WTC11 (cell line): Measurements from ENCODE around the gene SLC38A10. TPM values are rescaled to one million over a fixed set of nuclear protein-coding genes. Genes with fewer than 3 reads are reported as not detected.

Experiments
- ATAC-seq: fragments of 200-7000 bp; cut with Tn5 transposase; 2 replicates; pipeline ENCODE4 v1.10.0; 2021; ENCODE audit warnings: mild to moderate bottlenecking, moderate library complexity
- CTCF ChIA-PET: fragments of 300-600 bp; sonication (Branson Sonifier 250); formaldehyde crosslinking; loops from one replicate; lab custom pipeline; 2021; ENCODE audit warnings: antibody characterized with exemption; lab: Charles Lee
- POLR2A ChIA-PET: fragments of 350-600 bp; sonication (Branson Sonifier 250); formaldehyde crosslinking; loops from one replicate; lab custom pipeline; 2021; ENCODE audit warnings: antibody characterized with exemption; lab: Charles Lee
- DNase-seq: peaks from one replicate; pipeline ENCODE4 v3.0.0; 2021; ENCODE audit warnings: low spot score
- H3K27ac Mint-ChIP-seq: 2 replicates; pipeline ENCODE4 v1.8.0; 2021; ENCODE audit warnings: mixed read lengths
- H3K27me3 Mint-ChIP-seq: 2 replicates; pipeline ENCODE4 v1.8.0; 2021; ENCODE audit warnings: low read depth, mild to moderate bottlenecking, moderate library complexity, mixed read lengths
- H3K36me3 Mint-ChIP-seq: 2 replicates; pipeline ENCODE4 v1.8.0; 2021; ENCODE audit warnings: mixed read lengths
- H3K4me1 Mint-ChIP-seq: 2 replicates; pipeline ENCODE4 v1.8.0; 2022; ENCODE audit warnings: mixed read lengths
- H3K4me3 Mint-ChIP-seq: 2 replicates; pipeline ENCODE4 v1.8.0; 2021; ENCODE audit warnings: mild to moderate bottlenecking, moderate library complexity, mixed read lengths
- H3K9me3 Mint-ChIP-seq: 2 replicates; pipeline ENCODE4 v1.8.0; 2021; ENCODE audit warnings: mixed read lengths
- AFF4 ChIP-seq: sonication (generic); formaldehyde crosslinking; IDR thresholded peaks from 2 replicates; pipeline ENCODE4 v1.8.1; 2023; ENCODE audit warnings: mild to moderate bottlenecking, missing genetic modification reagents, borderline replicate concordance
- EMX1 ChIP-seq: fragments of 250-450 bp; sonication (Bioruptor Pico); IDR thresholded peaks from 2 replicates; pipeline ENCODE4 v1.8.0; 2021; ENCODE audit warnings: mild to moderate bottlenecking
- FOXJ3 ChIP-seq: sonication (generic); formaldehyde crosslinking; IDR thresholded peaks from 2 replicates; pipeline ENCODE4 v1.9.0; 2021; ENCODE audit warnings: missing genetic modification reagents, mild to moderate bottlenecking, borderline replicate concordance
- FOXK1 ChIP-seq: sonication (generic); formaldehyde crosslinking; IDR thresholded peaks from 2 replicates; pipeline ENCODE4 v1.8.0; 2022; ENCODE audit warnings: mild to moderate bottlenecking, moderate library complexity, missing genetic modification reagents
- FOXP1 ChIP-seq: sonication (generic); formaldehyde crosslinking; IDR thresholded peaks from 2 replicates; pipeline ENCODE4 v1.8.0; 2022; ENCODE audit warnings: missing genetic modification reagents, mild to moderate bottlenecking, moderate library complexity, borderline replicate concordance
- GRHL2 ChIP-seq: fragments of 250-450 bp; sonication (Bioruptor Pico); IDR thresholded peaks from 2 replicates; pipeline ENCODE4 v1.8.0; 2022; ENCODE audit warnings: mild to moderate bottlenecking, moderate library complexity; ENCODE audit not compliant: insufficient replicate concordance, severe bottlenecking
- JAZF1 ChIP-seq: fragments of 250-450 bp; sonication (Bioruptor Pico); IDR thresholded peaks from 2 replicates; pipeline ENCODE4 v1.9.0; 2021; ENCODE audit warnings: moderate library complexity, mild to moderate bottlenecking, inconsistent platforms
- NFE2L1 ChIP-seq: sonication (generic); formaldehyde crosslinking; IDR thresholded peaks from 2 replicates; pipeline ENCODE4 v1.8.1; 2023; ENCODE audit warnings: missing genetic modification reagents
- NR1H2 ChIP-seq: sonication (generic); formaldehyde crosslinking; IDR thresholded peaks from 2 replicates; pipeline ENCODE4 v1.9.0; 2021; ENCODE audit warnings: mild to moderate bottlenecking, moderate library complexity, missing genetic modification reagents
- NR2C2 ChIP-seq: sonication (generic); formaldehyde crosslinking; IDR thresholded peaks from 2 replicates; pipeline ENCODE4 v1.8.0; 2022; ENCODE audit warnings: mild to moderate bottlenecking, missing genetic modification reagents
- NR3C1 ChIP-seq: sonication (generic); formaldehyde crosslinking; conservative IDR thresholded peaks from 2 replicates; pipeline ENCODE4 v1.8.1; 2023; ENCODE audit warnings: low read depth, mild to moderate bottlenecking, missing genetic modification reagents
- ZBTB21 ChIP-seq: sonication (generic); formaldehyde crosslinking; IDR thresholded peaks from 2 replicates; pipeline ENCODE4 v1.8.1; 2023; ENCODE audit warnings: mild to moderate bottlenecking, missing genetic modification reagents, borderline replicate concordance
- ZNF121 ChIP-seq: sonication (generic); formaldehyde crosslinking; IDR thresholded peaks from 2 replicates; pipeline ENCODE4 v1.8.0; 2023; ENCODE audit warnings: missing genetic modification reagents
- ZNF232 ChIP-seq: sonication (generic); formaldehyde crosslinking; IDR thresholded peaks from 2 replicates; pipeline ENCODE4 v1.8.0; 2022; ENCODE audit warnings: mild to moderate bottlenecking, missing genetic modification reagents
- ZNF396 ChIP-seq: fragments of 250-450 bp; sonication (Bioruptor Pico); IDR thresholded peaks from 2 replicates; pipeline ENCODE4 v1.8.0; 2021; ENCODE audit warnings: mild to moderate bottlenecking, moderate library complexity, borderline replicate concordance
- ZNF416 ChIP-seq: fragments of 250-450 bp; sonication (Bioruptor Pico); IDR thresholded peaks from 2 replicates; pipeline ENCODE4 v1.9.0; 2021; ENCODE audit warnings: mild to moderate bottlenecking, inconsistent platforms
- ZNF423 ChIP-seq: fragments of 250-450 bp; sonication (Bioruptor Pico); IDR thresholded peaks from 2 replicates; pipeline ENCODE4 v2.1.2; 2022; ENCODE audit warnings: mild to moderate bottlenecking, moderate library complexity
- total RNA-seq: library from RNA; stranded (reverse); gene quantifications from 3 replicates; pipeline ENCODE4 v1.2.3, GENCODE V29; 2021
- TF ChIP-seq, protein P1 (sequence below): sonication (generic); formaldehyde crosslinking; IDR thresholded peaks from 2 replicates; pipeline ENCODE4 v1.8.1; 2023; ENCODE audit warnings: mild to moderate bottlenecking, missing genetic modification reagents, moderate library complexity
- TF ChIP-seq, protein P2 (sequence below): sonication (generic); formaldehyde crosslinking; IDR thresholded peaks from 2 replicates; pipeline ENCODE4 v1.8.0; 2022; ENCODE audit warnings: missing genetic modification reagents

The SLC38A10 gene
- total RNA-seq, 1 experiment from 2014 or later = 47.0 TPM

- TF ChIP-seq AFF4 (no peak), ZNF232 (CRISPR knock-in tag) (no peak), FOXP1 (CRISPR knock-in tag) (no peak), NR1H2 (CRISPR knock-in tag) (no peak), GRHL2 (CRISPR knock-in tag) (no peak)
- TF ChIP-seq, protein P1, sequence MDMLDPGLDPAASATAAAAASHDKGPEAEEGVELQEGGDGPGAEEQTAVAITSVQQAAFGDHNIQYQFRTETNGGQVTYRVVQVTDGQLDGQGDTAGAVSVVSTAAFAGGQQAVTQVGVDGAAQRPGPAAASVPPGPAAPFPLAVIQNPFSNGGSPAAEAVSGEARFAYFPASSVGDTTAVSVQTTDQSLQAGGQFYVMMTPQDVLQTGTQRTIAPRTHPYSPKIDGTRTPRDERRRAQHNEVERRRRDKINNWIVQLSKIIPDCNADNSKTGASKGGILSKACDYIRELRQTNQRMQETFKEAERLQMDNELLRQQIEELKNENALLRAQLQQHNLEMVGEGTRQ (CRISPR knock-in tag) = no peak
These were observed 30.0 kb upstream of the SLC38A10 start (continued) for GRCh38 chr17:81324851-81325713.

DNA sequence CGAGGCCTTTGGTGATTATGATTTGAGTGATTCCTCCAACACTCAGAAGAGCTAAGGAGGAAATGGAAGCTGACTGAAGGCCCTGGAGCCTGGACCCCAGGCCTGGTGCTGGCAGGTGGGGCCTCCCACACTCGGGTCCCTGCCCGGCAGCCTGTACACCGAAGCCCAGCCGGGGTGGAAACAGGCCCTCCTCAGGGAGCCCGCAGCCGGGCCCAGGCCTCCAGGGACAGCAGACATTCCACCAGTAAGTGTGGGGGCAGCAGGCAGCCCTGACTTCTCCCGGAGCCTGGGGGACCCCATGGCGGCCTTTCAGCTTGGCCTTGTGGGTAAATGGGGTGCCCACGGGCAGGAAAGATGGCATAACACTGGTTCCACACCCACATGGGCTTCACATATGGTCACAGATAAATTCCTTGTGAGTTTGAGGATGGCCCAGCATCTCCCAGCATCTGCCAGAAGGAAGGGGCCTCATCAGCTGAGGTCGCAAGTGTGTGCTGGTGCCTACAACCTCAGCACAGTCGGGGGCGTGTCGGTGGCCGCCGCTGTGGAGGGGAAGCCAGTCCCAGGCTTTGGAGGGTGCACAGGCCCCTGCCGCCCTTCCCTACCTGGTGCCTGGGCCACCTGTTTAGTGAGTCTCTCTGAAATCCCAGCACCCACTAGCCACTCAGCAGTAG is 29.2 kb upstream of the SLC38A10 start:
- ChIA-PET POLR2A (no interaction called here), CTCF (no interaction called here)
- no peaks in the 10 kb centered on the region for H3K27me3 Mint-ChIP-seq
- no peaks in the 10 kb centered on the region for H3K36me3 Mint-ChIP-seq
- H3K9me3 Mint-ChIP-seq = no peaks in the 10 kb centered on the region
- DNase-seq = no peak
- no peak for ATAC-seq
- H3K4me3 Mint-ChIP-seq = no peak overlapping the region
- peaks cover 8% of the 10 kb centered on the region for H3K4me1 Mint-ChIP-seq
- no peak overlapping the region for H3K27ac Mint-ChIP-seq
- TF ChIP-seq NR2C2 (CRISPR knock-in tag) (no peak), JAZF1 (CRISPR knock-in tag) (no peak), FOXJ3 (CRISPR knock-in tag) (no peak), GRHL2 (CRISPR knock-in tag) (no peak), ZNF396 (CRISPR knock-in tag) (no peak), FOXK1 (no peak), ZNF423 (no peak), ZBTB21 (CRISPR knock-in tag) (no peak), EMX1 (CRISPR knock-in tag) (no peak), ZNF121 (CRISPR knock-in tag) (no peak), NR3C1 (CRISPR knock-in tag) (no peak), NFE2L1 (CRISPR knock-in tag) (no peak), ZNF416 (CRISPR knock-in tag) (no peak)
- TF ChIP-seq, protein P2, sequence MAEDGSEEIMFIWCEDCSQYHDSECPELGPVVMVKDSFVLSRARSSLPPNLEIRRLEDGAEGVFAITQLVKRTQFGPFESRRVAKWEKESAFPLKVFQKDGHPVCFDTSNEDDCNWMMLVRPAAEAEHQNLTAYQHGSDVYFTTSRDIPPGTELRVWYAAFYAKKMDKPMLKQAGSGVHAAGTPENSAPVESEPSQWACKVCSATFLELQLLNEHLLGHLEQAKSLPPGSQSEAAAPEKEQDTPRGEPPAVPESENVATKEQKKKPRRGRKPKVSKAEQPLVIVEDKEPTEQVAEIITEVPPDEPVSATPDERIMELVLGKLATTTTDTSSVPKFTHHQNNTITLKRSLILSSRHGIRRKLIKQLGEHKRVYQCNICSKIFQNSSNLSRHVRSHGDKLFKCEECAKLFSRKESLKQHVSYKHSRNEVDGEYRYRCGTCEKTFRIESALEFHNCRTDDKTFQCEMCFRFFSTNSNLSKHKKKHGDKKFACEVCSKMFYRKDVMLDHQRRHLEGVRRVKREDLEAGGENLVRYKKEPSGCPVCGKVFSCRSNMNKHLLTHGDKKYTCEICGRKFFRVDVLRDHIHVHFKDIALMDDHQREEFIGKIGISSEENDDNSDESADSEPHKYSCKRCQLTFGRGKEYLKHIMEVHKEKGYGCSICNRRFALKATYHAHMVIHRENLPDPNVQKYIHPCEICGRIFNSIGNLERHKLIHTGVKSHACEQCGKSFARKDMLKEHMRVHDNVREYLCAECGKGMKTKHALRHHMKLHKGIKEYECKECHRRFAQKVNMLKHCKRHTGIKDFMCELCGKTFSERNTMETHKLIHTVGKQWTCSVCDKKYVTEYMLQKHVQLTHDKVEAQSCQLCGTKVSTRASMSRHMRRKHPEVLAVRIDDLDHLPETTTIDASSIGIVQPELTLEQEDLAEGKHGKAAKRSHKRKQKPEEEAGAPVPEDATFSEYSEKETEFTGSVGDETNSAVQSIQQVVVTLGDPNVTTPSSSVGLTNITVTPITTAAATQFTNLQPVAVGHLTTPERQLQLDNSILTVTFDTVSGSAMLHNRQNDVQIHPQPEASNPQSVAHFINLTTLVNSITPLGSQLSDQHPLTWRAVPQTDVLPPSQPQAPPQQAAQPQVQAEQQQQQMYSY (CRISPR knock-in tag) = no peak
